OCI-LY1 (cell line): ENCODE results near the gene OXCT1.

ENCODE experiments used
- H2AFZ ChIP-seq: fragments of 200-600 bp; sonication (generic), shearing (Covaris generic); 2 replicates; pipeline ENCODE4 v1.6.0; 2014; ENCODE audit warnings: antibody characterized with exemption, mild to moderate bottlenecking, low read length
- H3F3A ChIP-seq: fragments of 200-600 bp; sonication (generic), shearing (Covaris generic); 2 replicates; pipeline ENCODE4 v1.6.0; 2014; ENCODE audit warnings: mild to moderate bottlenecking, antibody characterized with exemption, low read length, moderate library complexity; ENCODE audit not compliant: insufficient read depth
- H3K27ac ChIP-seq: fragments of 200-600 bp; sonication (generic); 2 replicates; pipeline ENCODE4 v1.5.1; 2014; ENCODE audit warnings: low read length, mixed run types, mild to moderate bottlenecking, low read depth; ENCODE audit not compliant: poor library complexity, severe bottlenecking
- H3K27me3 ChIP-seq: fragments of 200-600 bp; sonication (generic); 2 replicates; pipeline ENCODE4 v1.6.0; 2014; ENCODE audit warnings: antibody characterized with exemption, mild to moderate bottlenecking, low read length, moderate library complexity; ENCODE audit not compliant: insufficient read depth
- H3K36me3 ChIP-seq: fragments of 200-600 bp; sonication (generic); 2 replicates; pipeline ENCODE4 v1.6.1; 2014; ENCODE audit warnings: mild to moderate bottlenecking, antibody characterized with exemption, low read length, moderate library complexity, mixed read lengths; ENCODE audit not compliant: insufficient read depth
- H3K4me1 ChIP-seq: fragments of 200-600 bp; sonication (generic); 2 replicates; pipeline ENCODE4 v1.5.1; 2014; ENCODE audit warnings: mild to moderate bottlenecking, low read length, moderate library complexity; ENCODE audit not compliant: insufficient read depth, severe bottlenecking
- H3K4me2 ChIP-seq: fragments of 200-600 bp; sonication (generic), shearing (Covaris generic); 2 replicates; pipeline ENCODE4 v1.6.1; 2014; ENCODE audit warnings: low read length
- H3K4me3 ChIP-seq: fragments of 200-600 bp; sonication (generic); 2 replicates; pipeline ENCODE4 v1.5.1; 2014; ENCODE audit warnings: low read length, low read depth, mild to moderate bottlenecking, mixed read lengths; ENCODE audit not compliant: poor library complexity, severe bottlenecking
- H3K79me2 ChIP-seq: fragments of 200-600 bp; shearing (Covaris generic); 2 replicates; pipeline ENCODE4 v1.6.1; 2016; ENCODE audit warnings: mixed run types, low read length, mixed read lengths; ENCODE audit not compliant: insufficient read depth
- H3K9ac ChIP-seq: fragments of 200-600 bp; sonication (generic), shearing (Covaris generic); 2 replicates; pipeline ENCODE4 v1.6.1; 2014; ENCODE audit warnings: mild to moderate bottlenecking, low read length, mixed read lengths
- H3K9me2 ChIP-seq: fragments of 200-600 bp; sonication (generic), shearing (Covaris generic); 2 replicates; pipeline ENCODE4 v1.6.1; 2014; ENCODE audit warnings: low read depth, mild to moderate bottlenecking, low read length, mixed read lengths
- H3K9me3 ChIP-seq: fragments of 200-600 bp; shearing (Covaris generic); 2 replicates; pipeline ENCODE4 v1.6.1; 2014; ENCODE audit warnings: low read length, mixed read lengths
- H4K20me1 ChIP-seq: fragments of 200-600 bp; sonication (generic), shearing (Covaris generic); 2 replicates; pipeline ENCODE4 v1.6.0; 2016; ENCODE audit warnings: mild to moderate bottlenecking, low read length; ENCODE audit not compliant: insufficient read depth
- CTCF ChIP-seq: fragments of 200-600 bp; sonication (generic), shearing (Covaris generic); IDR thresholded peaks from 2 replicates; pipeline ENCODE4 v1.5.1; 2017; ENCODE audit warnings: mild to moderate bottlenecking, antibody characterized with exemption, low read length, moderate library complexity, mixed read lengths
- EZH2 ChIP-seq: fragments of 200-600 bp; sonication (generic), shearing (Covaris generic); IDR thresholded peaks from 2 replicates; pipeline ENCODE4 v1.8.0; 2017; ENCODE audit warnings: borderline replicate concordance, mixed run types, mild to moderate bottlenecking, antibody characterized with exemption, low read length, moderate library complexity, mixed read lengths

Gene OXCT1

GRCh38 chr5:41891066-41891707 is 21.0 kb upstream of the OXCT1 start:
- no peaks in the 10 kb centered on the region for H3K9me3 ChIP-seq
- no peaks in the 10 kb centered on the region for H3K4me1 ChIP-seq
- no peak overlapping the region for H3K27ac ChIP-seq
- no peaks in the 10 kb centered on the region for H4K20me1 ChIP-seq
- H2AFZ ChIP-seq: no peak overlapping the region
- no peaks in the 10 kb centered on the region for H3F3A ChIP-seq
- H3K36me3 ChIP-seq: no peaks in the 10 kb centered on the region
- no peaks in the 10 kb centered on the region for H3K27me3 ChIP-seq
- no peaks in the 10 kb centered on the region for H3K79me2 ChIP-seq
- no peak for TF ChIP-seq CTCF
- TF ChIP-seq EZH2: no peak
- H3K9me2 ChIP-seq: no peaks in the 10 kb centered on the region
- no peak overlapping the region for H3K4me3 ChIP-seq
- H3K9ac ChIP-seq: no peak overlapping the region
- no peak overlapping the region for H3K4me2 ChIP-seq

- Histone ChIP-seq H3K9me2 (no peaks in the 10 kb centered on the region), H2AFZ (no peak overlapping the region), H3K4me2 (no peak overlapping the region)
Measured at GRCh38 chr5:41885286-41885685, 15.1 kb upstream of the OXCT1 start.

GRCh38 chr5:41883936-41884335 is 13.7 kb upstream of the OXCT1 start:
- H3K36me3 ChIP-seq: no peaks in the 10 kb centered on the region
- TF ChIP-seq EZH2: no peak
- TF ChIP-seq CTCF: no peak
- no peaks in the 10 kb centered on the region for H3F3A ChIP-seq
- no peaks in the 10 kb centered on the region for H4K20me1 ChIP-seq
- no peak overlapping the region for H3K4me3 ChIP-seq
- no peak overlapping the region for H2AFZ ChIP-seq
- H3K27me3 ChIP-seq: 0 out of 2 replicates have a peak, but pooled peaks cover 3% of the 10 kb centered on the region
- H3K27ac ChIP-seq: no peak overlapping the region
- H3K9me2 ChIP-seq: no peaks in the 10 kb centered on the region
- no peaks in the 10 kb centered on the region for H3K4me1 ChIP-seq
- H3K9ac ChIP-seq: no peak overlapping the region
- no peak overlapping the region for H3K4me2 ChIP-seq
- peaks cover 2% of the 10 kb centered on the region; the same call in 1 of the 2 replicates for H3K9me3 ChIP-seq
- no peaks in the 10 kb centered on the region for H3K79me2 ChIP-seq

More at GRCh38 chr5:41885286-41885685, 15.1 kb upstream of the OXCT1 start:
- no peak for TF ChIP-seq CTCF
- TF ChIP-seq EZH2: no peak
- no peaks in the 10 kb centered on the region for H3K36me3 ChIP-seq
- H3K9ac ChIP-seq: no peak overlapping the region
- H3F3A ChIP-seq: no peaks in the 10 kb centered on the region
- H3K27ac ChIP-seq: no peak overlapping the region
- H3K79me2 ChIP-seq: no peaks in the 10 kb centered on the region
- H3K4me1 ChIP-seq: no peaks in the 10 kb centered on the region
- H4K20me1 ChIP-seq: no peaks in the 10 kb centered on the region
- H3K9me3 ChIP-seq: peaks cover 2% of the 10 kb centered on the region; the same call in 1 of the 2 replicates
- no peak overlapping the region for H3K4me3 ChIP-seq
- 0 out of 2 replicates have a peak, but pooled peaks cover 3% of the 10 kb centered on the region for H3K27me3 ChIP-seq
